ENCODE data around the gene SPTLC2.

DNA sequence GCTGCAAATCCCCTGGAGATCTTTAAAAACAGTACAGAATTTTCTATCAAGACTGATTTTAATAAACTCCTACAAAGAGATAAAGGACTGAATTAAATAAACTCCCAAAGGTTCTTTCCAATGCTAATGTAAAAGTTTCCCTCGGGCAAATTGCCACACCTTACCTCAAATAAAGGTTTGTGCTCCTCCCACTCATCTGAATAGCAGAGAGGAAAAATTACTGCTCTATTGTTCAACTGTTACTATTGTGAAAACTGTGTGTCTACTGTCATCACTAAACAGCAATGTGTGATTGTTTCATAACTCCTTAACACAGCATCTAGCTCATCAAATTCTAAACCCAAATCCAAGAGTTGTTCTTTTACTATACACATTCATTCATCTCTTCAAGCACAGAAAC, 3.2 kb downstream of the SPTLC2 start:
- TF ChIP-seq TAF1 (IDR thresholded peaks at IDR 0.05; ENCODE audit: low read depth) (no peak), RAD21 (IDR thresholded peaks at IDR 0.05; ENCODE audit: low read depth) (no peak), CEBPB (IDR thresholded peaks at IDR 0.05) (no peak), REST (IDR thresholded peaks at IDR 0.05; ENCODE audit: low read depth) (no peak), CREB1 (IDR thresholded peaks at IDR 0.05; ENCODE audit: low read depth) (no peak), USF1 (IDR thresholded peaks at IDR 0.05) (no peak), YY1 (IDR thresholded peaks at IDR 0.05; ENCODE audit: low read depth) (no peak)
- TF ChIP-seq, protein P1, sequence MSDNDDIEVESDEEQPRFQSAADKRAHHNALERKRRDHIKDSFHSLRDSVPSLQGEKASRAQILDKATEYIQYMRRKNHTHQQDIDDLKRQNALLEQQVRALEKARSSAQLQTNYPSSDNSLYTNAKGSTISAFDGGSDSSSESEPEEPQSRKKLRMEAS (IDR thresholded peaks at IDR 0.05) = no peak
